Skeletal muscle cell (primary cell): ENCODE data around the gene CDC73.
"Not testable (repeated sequence)": the region's sequence is repeated elsewhere in the genome, so short reads cannot be mapped to it uniquely, and the experiment has no call there.

Experiments
- DNase-seq: peaks from one replicate; pipeline ENCODE4 v3.0.0-alpha.2; 2010; ENCODE audit warnings: low read depth
- H3K4me3 ChIP-seq: 2 replicates; pipeline ENCODE4 v1.5.1; 2011; ENCODE audit warnings: low read depth, mild to moderate bottlenecking, control low read depth, low read length, moderate library complexity

CDC73 gene

DNA sequence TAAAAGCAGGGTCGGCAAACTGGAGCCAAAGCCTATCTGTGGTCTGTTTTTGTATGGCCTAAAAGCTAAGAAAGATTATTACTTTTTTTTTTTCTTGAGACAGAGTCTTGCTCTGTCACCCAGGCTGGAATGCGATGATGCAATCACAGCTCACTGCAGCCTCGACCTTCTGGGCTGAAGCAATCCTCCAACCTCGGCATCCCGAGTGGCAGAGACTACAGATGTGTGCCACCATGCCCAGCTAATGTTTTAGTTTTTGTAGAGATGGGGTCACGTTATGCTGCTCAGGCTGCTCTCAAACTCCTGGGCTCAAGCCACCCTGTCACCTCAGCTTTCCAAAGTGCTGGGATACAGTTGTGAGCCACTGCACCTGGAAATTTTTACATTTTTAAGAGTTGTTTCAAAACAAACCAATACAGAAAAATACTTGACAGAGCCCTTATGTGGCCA, 10.2 kb upstream of the CDC73 start:
- peak; percentile 69 for DNase-seq
- H3K4me3 ChIP-seq = no peak overlapping the region

DNA sequence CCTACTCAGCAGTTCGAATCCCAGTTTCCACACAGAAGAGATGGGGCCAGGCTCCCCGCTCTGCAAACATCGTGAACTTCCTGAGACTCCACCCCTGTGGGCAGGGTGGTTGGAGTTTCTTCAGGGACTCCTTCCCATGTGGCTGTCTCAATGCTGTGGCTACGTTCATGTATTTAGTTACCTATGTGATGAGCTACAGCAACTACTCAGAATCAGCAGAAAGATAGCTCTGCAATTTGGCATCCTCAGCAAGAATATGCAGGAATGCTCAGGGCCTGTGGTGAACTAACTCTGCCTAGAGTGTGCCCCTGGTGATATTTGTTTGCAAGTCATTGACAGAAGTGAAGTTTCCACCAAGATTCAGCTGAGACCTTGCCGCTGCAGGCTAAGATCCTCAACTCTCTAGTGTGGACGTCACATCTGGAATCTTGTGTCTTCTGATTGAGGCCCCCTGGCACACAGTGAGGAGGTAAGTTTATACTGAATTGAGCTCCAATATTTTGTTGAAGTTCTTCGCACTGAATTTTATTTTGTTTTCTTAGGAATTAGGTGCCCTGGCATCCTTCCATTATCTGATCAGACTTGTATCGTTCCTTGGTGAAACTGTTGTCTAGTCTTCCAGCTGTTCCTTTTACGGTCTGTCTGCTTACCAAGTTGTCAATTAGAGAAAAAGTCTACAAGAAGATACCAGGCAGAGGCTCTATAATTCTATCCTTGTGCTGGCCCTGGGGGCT, 8.4 kb upstream of the CDC73 start:
- no peak overlapping the region for H3K4me3 ChIP-seq
- DNase-seq = no peak

DNA sequence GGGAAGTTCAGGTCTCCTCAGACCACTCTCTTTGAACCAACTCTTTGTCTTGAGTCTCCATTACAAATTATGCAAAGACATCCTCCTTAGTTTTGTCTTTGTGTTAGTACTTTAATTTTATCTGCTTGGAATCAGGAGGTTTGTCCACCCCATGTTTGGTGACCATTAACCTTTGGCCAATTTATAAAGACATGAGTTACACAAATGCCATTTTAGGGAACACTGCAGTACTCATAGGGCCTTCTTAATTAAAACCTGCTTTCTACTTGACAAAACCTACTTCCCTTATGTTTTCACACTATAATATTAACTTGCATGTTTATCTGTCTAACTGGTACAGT, 7.9 kb upstream of the CDC73 start:
- DNase-seq = no peak

DNA sequence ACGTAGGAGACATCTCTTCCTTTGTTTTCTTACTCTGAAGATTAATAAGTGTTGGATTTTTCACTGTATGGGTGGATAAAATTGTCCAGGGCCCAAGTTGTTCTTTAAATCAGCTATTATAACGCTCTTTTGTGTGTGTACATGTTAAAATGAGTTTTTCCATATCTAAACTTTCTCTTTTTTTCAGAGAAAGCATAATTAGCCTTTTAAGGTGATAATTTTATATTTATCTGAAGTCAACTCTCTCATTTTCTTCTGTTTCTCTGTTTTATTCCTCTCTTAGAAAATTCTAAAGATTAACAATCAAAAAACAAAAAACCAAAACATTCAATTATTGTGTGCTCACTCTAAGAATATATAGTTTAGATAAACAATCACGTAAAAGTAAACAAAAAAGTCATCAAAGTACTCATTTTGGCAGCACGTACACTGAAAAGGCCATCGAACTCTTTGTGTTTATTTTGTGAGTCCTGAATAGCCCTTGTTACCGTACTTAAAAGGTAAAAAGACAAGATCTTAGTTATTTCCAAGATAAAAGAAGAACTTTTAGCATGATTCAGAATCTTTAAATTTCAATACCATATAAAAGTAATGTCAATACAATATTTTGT, 7.2 kb upstream of the CDC73 start:
- DNase-seq = no peak
- no peak overlapping the region for H3K4me3 ChIP-seq

More for the DNA sequence above, 7.9 kb upstream of the CDC73 start:
- no peak overlapping the region for H3K4me3 ChIP-seq

DNA sequence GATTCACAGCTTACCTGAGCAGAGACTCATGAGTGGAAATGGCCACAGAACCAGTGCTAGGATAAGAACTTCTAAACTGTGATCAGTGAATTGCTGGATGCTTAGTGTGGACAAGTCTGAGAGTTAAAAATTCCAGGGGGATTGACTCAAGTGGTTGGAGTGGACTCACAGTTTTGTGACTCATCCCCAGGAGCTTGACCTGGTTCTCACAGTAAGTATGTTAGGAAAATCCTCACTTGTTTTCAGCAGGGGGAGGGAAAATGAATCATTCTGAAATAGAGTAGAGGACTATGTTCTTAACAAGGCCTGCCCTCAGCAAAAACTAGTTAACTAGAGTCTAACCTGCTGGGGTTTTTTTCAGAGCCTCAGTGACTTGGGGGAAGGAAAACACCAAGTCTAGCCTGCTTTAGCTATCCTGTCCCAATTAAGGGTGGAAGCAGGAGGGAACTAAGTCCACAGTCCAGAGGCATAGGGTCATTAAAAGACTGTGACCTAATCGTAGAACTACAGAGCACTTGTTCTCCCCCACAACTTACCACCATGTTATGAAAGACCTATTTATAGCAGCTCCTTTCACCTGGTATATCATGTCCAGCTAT, 6.1 kb upstream of the CDC73 start:
- peak; percentile 96 for DNase-seq
- no peak overlapping the region for H3K4me3 ChIP-seq

DNA sequence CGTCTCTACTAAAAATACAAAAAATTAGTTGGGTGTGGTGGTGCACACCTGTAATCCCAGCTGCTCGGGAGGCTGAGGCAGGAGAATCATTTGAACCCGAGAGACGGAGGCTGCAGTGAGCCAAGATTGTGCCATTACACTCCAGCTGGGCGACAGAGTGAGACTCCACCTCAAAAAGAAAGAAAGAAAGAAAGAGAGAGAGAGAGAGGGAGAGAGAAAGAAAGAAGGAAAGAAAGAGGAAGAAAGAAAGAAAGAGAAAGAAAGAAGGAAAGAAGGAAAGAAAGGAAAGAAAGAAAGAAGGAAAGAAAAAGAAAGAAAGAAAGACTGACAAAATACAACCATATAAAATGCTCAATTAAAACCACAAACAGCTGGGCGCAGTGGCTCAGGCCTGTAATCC, 4.7 kb upstream of the CDC73 start:
- DNase-seq, H3K4me3 ChIP-seq: not testable (repeated sequence)

DNA sequence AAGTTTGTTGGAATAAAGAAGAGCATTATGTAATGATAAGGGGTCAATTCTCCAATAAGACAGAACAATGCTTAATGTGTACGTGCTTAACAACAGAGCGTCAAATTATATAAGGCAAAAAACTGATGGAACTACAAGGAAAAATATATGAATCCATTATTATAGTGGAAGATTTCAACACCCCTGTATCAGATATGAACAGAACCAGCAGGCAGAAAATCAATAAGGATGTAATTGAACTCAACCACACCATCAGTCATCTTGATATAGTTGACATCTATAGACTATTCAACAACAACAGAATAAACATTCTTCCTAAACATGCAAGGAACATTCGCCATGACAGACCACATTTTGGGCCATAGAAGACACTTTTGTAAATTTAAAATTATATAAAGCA, 3.6 kb upstream of the CDC73 start:
- no peak for DNase-seq
- no peak overlapping the region for H3K4me3 ChIP-seq

DNA sequence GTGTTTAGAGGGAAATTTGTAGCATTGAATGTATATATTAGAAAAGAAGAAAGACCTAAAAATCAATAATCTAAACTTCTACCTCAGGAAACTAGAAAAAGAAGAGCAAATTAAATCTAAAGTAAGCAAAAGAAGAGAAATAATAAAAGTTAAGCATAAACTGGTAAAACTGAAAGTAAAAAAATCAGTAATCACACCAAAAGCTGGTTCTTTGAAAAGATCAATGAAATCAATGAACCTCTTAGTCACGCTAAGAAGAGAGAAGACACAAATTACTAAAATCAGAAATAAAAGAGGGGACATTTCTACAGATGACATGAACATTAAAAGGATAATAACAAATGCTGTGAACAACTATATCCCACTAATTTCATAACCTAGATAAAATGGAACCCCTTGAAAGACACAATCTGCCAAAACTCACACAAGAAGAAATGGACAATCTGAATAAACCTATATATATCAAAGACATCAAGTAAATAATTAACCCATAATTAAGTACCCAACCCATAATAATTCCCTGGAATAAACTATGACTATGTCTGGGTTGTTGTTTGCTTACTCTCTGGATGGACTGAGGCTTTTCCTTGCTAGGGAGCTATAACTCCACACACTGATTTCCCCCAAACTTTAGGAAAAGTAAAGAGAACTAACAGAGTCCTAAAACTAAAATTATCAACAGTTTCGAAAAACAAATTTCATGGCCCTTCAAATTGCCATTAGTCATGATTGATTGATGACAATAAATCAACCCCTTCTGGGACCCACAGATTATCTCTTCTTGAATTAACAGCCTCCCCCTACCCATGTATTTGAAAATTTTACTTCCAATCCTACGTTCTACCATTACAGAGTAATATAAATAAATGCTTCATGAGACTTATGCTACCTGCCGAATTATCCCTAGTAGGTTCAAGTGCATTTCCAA, 2.8 kb upstream of the CDC73 start:
- H3K4me3 ChIP-seq = no peak overlapping the region
- DNase-seq = no peak

DNA sequence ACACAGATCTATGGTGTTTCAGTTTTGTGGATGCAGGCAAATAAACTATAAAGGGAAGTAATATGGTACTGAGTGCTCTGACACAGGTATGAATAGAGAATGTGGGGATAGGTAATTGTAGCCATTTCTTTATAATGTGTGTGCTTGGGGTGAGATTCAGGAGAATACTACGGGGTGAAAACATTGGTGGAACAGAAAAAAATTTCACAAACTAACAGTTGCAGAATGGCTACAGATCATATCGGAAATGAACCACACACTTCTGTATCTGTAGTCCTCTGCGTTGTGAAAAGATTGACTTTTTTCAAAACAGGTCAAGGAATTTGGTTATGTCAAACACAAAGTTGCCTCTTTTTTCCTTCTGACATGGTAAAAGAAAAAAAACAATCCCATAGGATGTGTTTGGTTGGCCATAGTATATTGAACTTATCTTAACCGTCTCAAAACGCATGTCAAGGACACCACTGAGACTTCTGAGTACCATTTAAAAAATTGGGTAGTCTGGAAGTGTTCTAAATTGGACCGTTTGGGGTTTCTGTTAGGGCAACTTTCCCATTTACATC, 1.1 kb upstream of the CDC73 start:
- no peak for DNase-seq
- H3K4me3 ChIP-seq = no peak overlapping the region

DNA sequence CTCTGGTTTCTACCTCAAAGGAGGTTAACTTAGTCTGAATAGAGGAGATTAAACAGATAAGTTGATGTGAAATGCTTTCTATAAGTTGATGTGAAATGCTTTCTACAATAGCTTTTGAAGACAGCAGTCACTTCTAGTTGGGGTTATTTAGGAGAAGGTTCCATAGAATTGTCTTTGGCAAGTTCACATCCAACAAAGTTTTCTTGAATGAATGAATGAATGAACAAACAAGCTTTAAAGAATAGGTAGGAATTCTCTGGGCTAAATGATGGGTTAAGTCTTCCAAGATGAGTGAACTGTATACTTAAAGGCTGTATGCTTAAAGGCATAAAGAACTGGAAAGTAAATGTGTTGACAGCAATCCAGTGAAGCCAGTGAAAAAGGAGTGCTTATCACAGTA, 1.9 kb downstream of the CDC73 start:
- H3K4me3 ChIP-seq = peak overlapping the region; percentile 98
- DNase-seq = no peak

DNA sequence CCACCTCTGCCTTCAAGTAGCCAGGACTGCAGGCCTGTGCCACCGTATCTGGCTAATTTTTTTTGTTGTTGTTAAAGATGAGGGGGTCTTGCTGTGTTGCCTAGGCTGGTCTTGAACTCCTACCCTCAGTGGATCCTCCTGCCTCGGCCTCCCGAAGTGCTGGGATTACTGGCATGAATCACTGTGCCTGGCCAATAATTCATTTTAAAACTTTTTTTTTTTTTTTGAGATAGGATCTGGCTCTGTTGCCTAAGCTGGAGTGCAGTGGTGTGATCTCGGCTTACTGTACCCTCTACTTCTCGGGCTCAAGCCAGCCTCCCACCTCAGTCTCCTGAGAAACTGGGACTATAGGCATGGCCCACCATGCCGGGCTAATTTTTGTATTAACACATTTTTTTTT, 3.5 kb downstream of the CDC73 start:
- H3K4me3 ChIP-seq = no peak overlapping the region
- no peak for DNase-seq

DNA sequence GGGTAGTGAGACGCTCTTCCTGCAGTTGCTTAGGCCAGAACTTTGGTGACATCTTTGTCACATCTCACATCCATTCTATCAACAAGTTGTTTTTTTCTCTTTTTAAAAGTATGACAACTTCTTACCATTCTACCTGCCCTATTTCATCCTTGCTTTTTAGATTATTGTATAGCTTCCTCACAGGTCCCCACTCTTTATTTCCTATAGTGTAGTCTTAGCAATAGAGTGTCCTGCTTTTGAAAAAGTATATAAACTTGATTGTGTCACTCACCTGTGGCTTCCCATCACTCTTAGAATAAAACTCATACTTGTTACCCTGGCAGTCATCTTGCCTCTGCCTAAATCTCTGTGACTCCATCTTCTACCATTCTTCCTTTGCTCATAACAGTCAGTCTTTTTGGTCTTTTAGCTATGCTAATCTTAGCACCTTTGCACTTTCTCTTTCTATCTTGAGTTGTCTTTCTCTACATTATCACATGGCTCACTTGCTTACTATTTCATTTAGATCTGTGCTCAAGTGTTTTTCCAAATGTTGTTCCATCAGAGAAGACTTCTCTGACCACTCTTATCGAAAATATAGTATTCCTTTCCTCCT, 9.5 kb downstream of the CDC73 start:
- H3K4me3 ChIP-seq = no peak overlapping the region
- DNase-seq = no peak

DNA sequence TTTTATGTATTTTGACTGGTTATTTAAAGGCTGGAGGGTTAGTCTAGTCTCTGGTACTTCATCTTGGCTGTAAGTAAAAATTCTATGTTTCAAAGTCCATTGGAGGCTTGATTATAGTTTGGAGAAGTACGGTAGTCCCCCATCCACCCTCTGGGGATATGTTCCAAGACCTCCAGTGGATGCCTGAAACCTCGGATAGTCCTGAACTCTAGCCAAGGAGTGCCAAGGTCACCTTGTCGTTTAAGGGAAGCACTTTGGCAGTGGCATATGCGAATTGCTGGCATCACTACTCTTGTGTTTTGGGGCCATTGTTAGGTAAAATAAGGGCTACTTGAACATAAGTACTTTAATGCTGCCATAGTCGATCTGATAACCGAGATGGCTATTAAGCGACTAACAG, 18.4 kb downstream of the CDC73 start:
- H3K4me3 ChIP-seq = no peak overlapping the region
- no peak for DNase-seq

DNA sequence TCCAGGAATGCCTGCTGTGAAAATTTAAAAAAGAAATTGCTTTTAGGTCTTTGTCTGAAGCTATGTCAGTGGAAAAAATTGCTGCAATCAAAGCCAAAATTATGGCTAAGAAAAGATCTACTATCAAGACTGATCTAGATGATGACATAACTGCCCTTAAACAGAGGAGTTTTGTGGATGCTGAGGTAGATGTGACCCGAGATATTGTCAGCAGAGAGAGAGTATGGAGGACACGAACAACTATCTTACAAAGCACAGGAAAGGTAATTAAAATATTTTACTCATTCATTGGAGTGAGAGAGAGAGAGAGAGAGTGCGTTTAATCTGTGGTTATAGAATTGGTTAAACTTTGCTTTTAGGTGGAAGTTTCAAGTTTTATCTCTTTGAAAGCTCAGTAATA, 20.0 kb downstream of the CDC73 start:
- DNase-seq = no peak
- no peak overlapping the region for H3K4me3 ChIP-seq

DNA sequence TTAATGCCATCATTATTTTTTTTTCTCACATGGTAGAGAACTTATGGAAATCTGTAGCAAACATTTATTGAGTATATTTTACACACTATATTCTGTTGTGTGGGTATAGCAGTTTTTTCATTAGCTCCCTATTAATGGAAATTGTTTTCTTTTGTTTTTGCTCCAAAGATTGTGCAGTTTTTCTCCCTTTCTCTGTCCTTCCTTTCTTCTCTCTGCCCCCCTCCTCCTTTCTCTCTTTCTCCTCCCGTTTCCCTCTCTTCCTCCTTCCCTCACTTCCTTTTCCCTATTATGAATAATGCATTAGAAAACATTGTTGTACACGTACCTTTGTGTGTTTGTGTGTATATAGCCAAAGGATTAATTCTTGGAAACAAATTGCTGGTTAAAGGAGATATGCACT, 20.6 kb downstream of the CDC73 start:
- H3K4me3 ChIP-seq = no peak overlapping the region
- no peak for DNase-seq

DNA sequence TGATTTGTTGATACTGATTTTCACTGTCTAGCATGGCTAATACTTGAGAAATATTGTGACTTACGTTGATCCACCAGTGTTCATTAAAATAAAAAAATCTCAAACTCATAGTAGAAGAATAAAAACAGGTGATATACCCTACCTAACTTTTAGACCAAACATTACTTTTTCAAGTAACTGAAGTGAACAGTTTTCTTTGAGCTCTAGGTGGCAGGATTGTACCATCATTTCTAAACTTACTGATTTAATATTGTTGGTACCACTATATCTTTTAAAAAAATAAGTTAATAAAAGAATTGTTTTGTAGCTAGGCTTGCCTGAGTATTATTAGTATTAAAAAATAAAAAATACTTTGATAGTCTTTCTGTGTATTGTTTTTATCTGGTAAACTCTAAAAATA, 21.5 kb downstream of the CDC73 start:
- DNase-seq = no peak
- H3K4me3 ChIP-seq = no peak overlapping the region

DNA sequence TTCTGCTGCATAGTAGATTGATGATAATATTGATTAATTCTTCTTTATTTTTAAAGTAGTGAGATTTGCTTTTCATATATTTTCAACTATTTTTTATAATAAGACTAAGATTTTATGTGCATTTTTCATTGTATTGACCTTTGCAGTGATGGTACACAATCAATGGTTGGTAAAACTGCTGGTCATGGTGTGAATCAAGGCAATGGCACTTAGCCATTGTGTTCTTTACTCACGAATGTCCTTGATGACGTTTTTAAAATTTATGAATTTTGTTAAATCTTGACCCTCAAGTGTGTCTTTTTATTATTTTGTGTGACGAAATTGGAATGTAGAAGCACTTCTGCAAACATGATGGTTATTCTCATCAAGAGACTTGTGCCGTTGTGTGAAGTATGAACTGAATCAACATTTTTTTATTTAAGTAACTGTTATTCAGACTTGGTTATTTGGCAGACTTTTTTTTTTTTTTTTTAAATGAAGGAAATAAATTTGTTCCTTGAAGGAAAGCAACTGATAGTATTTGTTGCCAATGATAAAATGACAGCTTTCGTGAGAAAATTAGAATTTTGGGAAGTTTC, 22.6 kb downstream of the CDC73 start:
- no peak overlapping the region for H3K4me3 ChIP-seq
- no peak for DNase-seq

DNA sequence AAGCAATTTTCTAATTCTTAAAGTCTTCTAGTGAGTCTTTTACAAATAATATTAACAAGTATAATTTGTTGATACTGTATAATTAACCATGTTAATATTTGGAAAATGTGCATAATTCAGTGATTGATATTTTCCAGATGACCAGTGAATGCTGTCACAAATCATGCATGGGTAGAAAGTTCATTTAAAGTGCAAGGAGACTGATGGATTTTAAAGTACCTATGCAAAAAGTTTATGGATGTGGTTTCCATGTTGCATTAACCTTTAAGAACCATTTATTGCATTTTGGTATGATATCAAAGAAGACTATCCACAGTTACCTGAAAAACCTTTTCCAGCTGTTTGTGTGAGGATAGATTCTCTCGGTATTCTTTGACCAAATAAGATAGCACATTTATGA, 23.2 kb downstream of the CDC73 start:
- no peak overlapping the region for H3K4me3 ChIP-seq
- no peak for DNase-seq
